Astrocyte (in vitro differentiated cells and primary cell): Measurements from ENCODE around the gene CNGB1.

Source experiments
- CTCF ChIP-seq: IDR thresholded peaks from 2 replicates; pipeline ENCODE4 v1.5.1; 2011; ENCODE audit warnings: low read depth, mild to moderate bottlenecking, inconsistent platforms, low read length, moderate library complexity; ENCODE audit not compliant: insufficient read depth
- EZH2 ChIP-seq: IDR thresholded peaks from 2 replicates; pipeline ENCODE4 v1.6.1; 2012; ENCODE audit warnings: mild to moderate bottlenecking, low read length, inconsistent platforms; ENCODE audit not compliant: insufficient read depth

DNA sequence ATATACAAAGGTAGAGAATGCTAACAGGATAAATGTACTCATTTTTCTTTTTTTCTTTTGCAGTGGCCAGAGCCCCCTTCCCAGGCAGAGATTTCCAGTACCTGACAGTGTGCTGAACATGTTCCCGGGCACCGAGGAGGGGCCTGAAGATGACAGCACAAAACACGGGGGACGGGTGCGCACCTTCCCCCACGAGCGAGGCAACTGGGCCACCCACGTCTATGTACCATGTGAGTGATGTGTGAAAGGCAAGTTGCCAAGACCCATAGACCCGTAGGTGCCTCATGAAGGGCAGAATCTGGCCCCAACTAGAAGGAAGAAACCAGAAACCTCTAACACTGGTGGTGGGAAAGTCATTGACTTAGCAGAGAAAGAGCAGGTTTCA is 31.5 kb upstream of the CNGB1 start:
- TF ChIP-seq CTCF (no peak), EZH2 (no peak)
